Activated B cell treated with CpG ODN at 0.5 μM for 24 hours (primary cell): ENCODE measurements around the gene INTS1. TPM values are rescaled to one million over a fixed set of nuclear protein-coding genes. Genes with fewer than 3 reads are reported as not detected.

Source experiments
- ATAC-seq: fragments of 200-7000 bp; cut with Tn5 transposase; one replicate; pipeline ENCODE4 v1.10.0; 2021; ENCODE audit warnings: low read depth, mild to moderate bottlenecking, moderate library complexity
- CTCF ChIA-PET: fragments of 350-600 bp; sonication (Branson Sonifier 250); formaldehyde crosslinking; loops from one replicate; lab custom pipeline; 2021; ENCODE audit warnings: antibody characterized with exemption; lab: Charles Lee
- POLR2A ChIA-PET: fragments of 350-600 bp; sonication (Branson Sonifier 250); formaldehyde crosslinking; loops from one replicate; lab custom pipeline; 2021; ENCODE audit warnings: antibody characterized with exemption; lab: Charles Lee
- DNase-seq: peaks from one replicate; pipeline ENCODE4 v3.0.0; 2022
- H3K27ac Mint-ChIP-seq: one replicate; pipeline ENCODE4 v1.8.0; 2020; ENCODE audit warnings: mixed read lengths
- H3K27me3 Mint-ChIP-seq: one replicate; pipeline ENCODE4 v1.8.0; 2021; ENCODE audit warnings: mixed read lengths
- H3K36me3 Mint-ChIP-seq: one replicate; pipeline ENCODE4 v1.8.0; 2021; ENCODE audit warnings: low read depth, mixed read lengths
- H3K4me1 Mint-ChIP-seq: one replicate; pipeline ENCODE4 v1.8.0; 2021; ENCODE audit warnings: mixed read lengths
- H3K4me3 Mint-ChIP-seq: one replicate; pipeline ENCODE4 v1.8.0; 2020; ENCODE audit warnings: mild to moderate bottlenecking, mixed read lengths
- H3K9me3 Mint-ChIP-seq: one replicate; pipeline ENCODE4 v1.8.0; 2020; ENCODE audit warnings: mixed read lengths
- intact Hi-C: fragments of 100-400 bp; cut with micrococcal nuclease; formaldehyde crosslinking; loops from one replicate; pipeline ENCODE4 v1.15.1; 2024
- total RNA-seq: library from RNA; stranded (reverse); gene quantifications from 2 replicates; pipeline ENCODE4 v1.2.3, GENCODE V29; 2022
- TF ChIP-seq, protein P1 (sequence below): fragments of 200-600 bp; IDR thresholded peaks from one replicate; pipeline ENCODE4 v1.8.0; 2022; ENCODE audit warnings: antibody characterized with exemption, mild to moderate bottlenecking

INTS1 gene
- total RNA-seq, 1 donor from 2014 or later: 110 TPM

DNA sequence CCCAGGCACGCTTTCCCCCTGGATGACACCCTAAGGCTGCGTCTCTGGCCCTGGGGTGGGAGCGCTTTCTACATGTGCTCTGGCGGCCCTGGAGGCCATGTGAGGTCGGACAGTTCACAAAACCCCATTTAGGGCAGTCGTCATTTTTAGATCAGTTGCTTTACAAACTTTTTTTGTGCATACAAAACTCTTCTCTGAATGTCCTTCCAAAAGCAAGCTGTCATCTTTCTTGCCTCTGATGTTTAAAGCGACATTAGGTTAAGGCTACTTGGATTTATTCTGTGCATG is 32.2 kb upstream of the INTS1 start:
- ChIA-PET CTCF (interaction anchor here (0.8 kb wide), 1 partner anchor 20 kb away, joined by 3 read pairs; no protein-coding TSS in a partner anchor), POLR2A (no interaction called here)
- no peaks in the 10 kb centered on the region for H3K9me3 Mint-ChIP-seq
- H3K4me1 Mint-ChIP-seq: peaks cover 29% of the 10 kb centered on the region
- no peaks in the 10 kb centered on the region for H3K27me3 Mint-ChIP-seq
- ATAC-seq (no peak), DNase-seq (no peak)
- peaks cover 40% of the 10 kb centered on the region for H3K36me3 Mint-ChIP-seq
- no peak overlapping the region for H3K27ac Mint-ChIP-seq
- TF ChIP-seq, protein P1, sequence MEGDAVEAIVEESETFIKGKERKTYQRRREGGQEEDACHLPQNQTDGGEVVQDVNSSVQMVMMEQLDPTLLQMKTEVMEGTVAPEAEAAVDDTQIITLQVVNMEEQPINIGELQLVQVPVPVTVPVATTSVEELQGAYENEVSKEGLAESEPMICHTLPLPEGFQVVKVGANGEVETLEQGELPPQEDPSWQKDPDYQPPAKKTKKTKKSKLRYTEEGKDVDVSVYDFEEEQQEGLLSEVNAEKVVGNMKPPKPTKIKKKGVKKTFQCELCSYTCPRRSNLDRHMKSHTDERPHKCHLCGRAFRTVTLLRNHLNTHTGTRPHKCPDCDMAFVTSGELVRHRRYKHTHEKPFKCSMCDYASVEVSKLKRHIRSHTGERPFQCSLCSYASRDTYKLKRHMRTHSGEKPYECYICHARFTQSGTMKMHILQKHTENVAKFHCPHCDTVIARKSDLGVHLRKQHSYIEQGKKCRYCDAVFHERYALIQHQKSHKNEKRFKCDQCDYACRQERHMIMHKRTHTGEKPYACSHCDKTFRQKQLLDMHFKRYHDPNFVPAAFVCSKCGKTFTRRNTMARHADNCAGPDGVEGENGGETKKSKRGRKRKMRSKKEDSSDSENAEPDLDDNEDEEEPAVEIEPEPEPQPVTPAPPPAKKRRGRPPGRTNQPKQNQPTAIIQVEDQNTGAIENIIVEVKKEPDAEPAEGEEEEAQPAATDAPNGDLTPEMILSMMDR: no peak
- H3K4me3 Mint-ChIP-seq: no peak overlapping the region
- intact Hi-C loops: loop anchor here (10.0 kb wide), 1 partner anchor 302 kb away; the partner anchor contains the start of gene UNCX

DNA sequence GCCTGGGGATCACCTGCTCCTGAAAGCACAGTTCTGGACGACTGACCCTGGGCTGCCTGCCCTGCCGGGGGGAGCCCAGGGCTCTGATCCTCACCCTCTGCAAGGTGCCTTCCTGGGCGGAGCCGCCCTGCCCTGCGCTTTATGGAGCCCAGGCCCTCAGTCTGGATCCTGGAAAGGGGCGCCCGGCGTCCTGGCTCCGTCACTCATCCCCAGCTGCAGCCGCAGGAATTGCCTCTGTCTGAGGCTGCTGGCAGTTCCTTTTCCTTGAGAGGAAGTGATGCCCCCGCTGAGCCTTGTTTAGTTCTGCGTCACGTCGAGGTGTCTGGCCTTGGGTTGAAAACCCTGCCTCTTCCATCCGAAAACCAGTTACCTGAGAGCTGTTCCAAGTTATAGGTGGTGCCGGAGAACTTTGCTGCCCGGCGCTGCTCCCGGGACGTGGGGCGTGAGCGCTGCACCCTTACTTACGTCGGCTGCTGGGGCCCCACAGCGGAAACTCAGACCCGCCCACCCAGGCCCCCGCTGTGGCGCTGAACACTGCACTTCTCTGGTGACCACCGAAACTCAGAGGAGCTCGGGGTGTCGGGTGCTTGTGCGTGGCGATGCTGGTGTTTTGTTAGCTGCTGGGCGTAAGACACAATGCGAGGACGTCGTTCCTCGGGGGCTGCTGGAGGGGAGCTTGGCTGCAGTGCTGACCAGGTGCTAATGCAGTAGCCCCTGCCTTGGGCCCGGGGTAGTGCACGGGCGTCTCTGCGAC is 31.7 kb upstream of the INTS1 start:
- ChIA-PET CTCF (no interaction called here), POLR2A (no interaction called here)
- Mint-ChIP-seq H3K27me3 (no peaks in the 10 kb centered on the region), H3K36me3 (peaks cover 35% of the 10 kb centered on the region), H3K4me3 (no peak overlapping the region), H3K4me1 (peaks cover 30% of the 10 kb centered on the region), H3K27ac (no peak overlapping the region), H3K9me3 (no peaks in the 10 kb centered on the region)
- ATAC-seq (no peak), DNase-seq (no peak)
- TF ChIP-seq, protein P1: no peak
- intact Hi-C loops: loop anchor here (10.0 kb wide), 1 partner anchor 301 kb away; the partner anchor contains the start of gene UNCX

DNA sequence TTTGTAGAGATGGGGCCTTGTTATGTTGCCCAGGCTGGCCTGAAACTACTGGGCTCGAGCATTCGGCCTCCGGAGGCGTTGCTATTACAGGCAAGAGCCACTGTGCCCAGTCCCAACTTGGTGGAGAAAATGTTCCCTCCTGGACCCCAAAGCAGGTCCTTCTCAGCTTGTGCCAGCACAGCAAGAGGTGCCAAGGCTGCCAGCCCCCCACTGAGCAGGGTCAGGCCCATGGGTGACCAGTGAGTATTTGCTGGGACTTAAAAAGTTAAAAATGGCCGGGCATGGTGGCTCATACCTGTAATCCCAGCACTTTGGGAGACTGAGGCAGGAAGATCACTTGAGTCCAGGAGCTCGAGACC is 30.9 kb upstream of the INTS1 start:
- ChIA-PET CTCF (no interaction called here), POLR2A (interaction anchor here (0.6 to 1.1 kb wide), 4 partner anchors 9 to 718 kb away, joined by 3 to 4 read pairs (median 3); no protein-coding TSS in a partner anchor)
- H3K4me1 Mint-ChIP-seq: peaks cover 32% of the 10 kb centered on the region
- H3K4me3 Mint-ChIP-seq: no peak overlapping the region
- no peaks in the 10 kb centered on the region for H3K27me3 Mint-ChIP-seq
- H3K9me3 Mint-ChIP-seq: no peaks in the 10 kb centered on the region
- DNase-seq (no peak), ATAC-seq (no peak)
- peaks cover 30% of the 10 kb centered on the region for H3K36me3 Mint-ChIP-seq
- intact Hi-C loops: loop anchor here (10.0 kb wide), 1 partner anchor 300 kb away; the partner anchor contains the start of gene UNCX
- H3K27ac Mint-ChIP-seq: no peak overlapping the region
- TF ChIP-seq, protein P1: no peak

DNA sequence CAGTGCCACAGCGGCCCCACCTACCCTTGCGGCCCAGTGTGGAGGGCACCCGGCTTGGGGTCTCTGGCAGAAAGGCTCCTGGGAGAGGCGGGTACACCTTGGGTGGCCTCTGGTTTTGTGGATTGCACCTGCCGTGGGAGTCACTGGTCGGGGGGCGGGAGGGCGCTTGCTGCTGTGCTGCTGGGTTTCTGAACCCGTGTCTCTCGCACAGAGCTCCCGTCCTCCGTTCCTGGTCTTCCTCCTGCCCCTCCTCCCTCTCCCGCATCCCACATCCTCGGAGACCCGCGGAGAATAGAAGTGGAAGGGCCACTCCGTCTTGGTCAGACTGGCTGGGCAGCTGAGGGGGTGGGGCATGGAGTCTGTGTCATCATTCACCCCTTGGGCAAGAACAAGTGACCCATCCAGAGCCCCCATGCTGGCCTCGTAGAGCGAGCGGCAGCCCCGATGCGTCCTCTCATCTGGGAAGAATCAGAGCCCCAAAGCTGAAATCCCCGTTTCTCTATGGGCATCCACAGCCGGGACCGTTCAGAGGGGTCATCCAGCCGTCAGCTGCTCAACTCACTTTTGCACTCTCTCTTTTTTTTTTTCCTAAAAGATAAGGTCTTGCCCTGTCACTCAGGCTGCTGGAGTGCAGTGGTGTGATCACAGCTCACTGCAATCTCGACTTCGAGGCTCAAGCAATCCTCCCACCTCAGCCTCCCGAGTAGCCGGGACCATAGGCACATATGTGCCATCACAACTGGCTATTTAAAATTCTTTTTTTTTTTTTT is 30.3 kb upstream of the INTS1 start:
- DNase-seq (no peak), ATAC-seq (no peak)
- ChIA-PET POLR2A (interaction anchor here (0.6 to 3.3 kb wide), 7 partner anchors 10 to 717 kb away, joined by 3 to 31 read pairs (median 3); partner anchors contain the start of gene INTS1), CTCF (no interaction called here)
- intact Hi-C loops: loop anchor here (10.0 kb wide), 1 partner anchor 300 kb away; the partner anchor contains the start of gene UNCX
- Mint-ChIP-seq H3K9me3 (no peaks in the 10 kb centered on the region), H3K4me1 (peaks cover 34% of the 10 kb centered on the region), H3K27me3 (no peaks in the 10 kb centered on the region), H3K36me3 (peaks cover 24% of the 10 kb centered on the region), H3K27ac (no peak overlapping the region), H3K4me3 (no peak overlapping the region)
- TF ChIP-seq, protein P1: no peak
